Measurements from ENCODE around the gene MRGPRE.
"Not testable (repeated sequence)": the region's sequence is repeated elsewhere in the genome, so short reads cannot be mapped to it uniquely, and the experiment has no call there.

- TF ChIP-seq CTCF, POLR2AphosphoS5, POLR2A, EP300 (IDR thresholded peaks at IDR 0.05): not testable (repeated sequence)
Observed at GRCh38 chr11:3262548-3262947, 30.3 kb upstream of the MRGPRE start.

Measured in sigmoid colon (tissue), 4 donors.